ENCODE results near the gene XKR3. TPM values are rescaled to one million over a fixed set of nuclear protein-coding genes. Genes with fewer than 3 reads are reported as not detected.
"Not testable (repeated sequence)": the region's sequence is repeated elsewhere in the genome, so short reads cannot be mapped to it uniquely, and the experiment has no call there.

XKR3 gene
- total RNA-seq: not detected

- intact Hi-C loops (cut with DNase I): no loop called here
- WGBS: 43% methylated on average over 9 of the region's 9 CpGs
- H3K4me3 ChIP-seq: peak within 1 kb of the TSS in 2 of 4 donors; percentile 17 to 19
These were observed at the start of gene XKR3 for GRCh38 chr22:16824716-16825687. XKR3 (minus strand) TSS chr22:16825411; CDS start chr22:16808073, 17,338 bp downstream.

DNA sequence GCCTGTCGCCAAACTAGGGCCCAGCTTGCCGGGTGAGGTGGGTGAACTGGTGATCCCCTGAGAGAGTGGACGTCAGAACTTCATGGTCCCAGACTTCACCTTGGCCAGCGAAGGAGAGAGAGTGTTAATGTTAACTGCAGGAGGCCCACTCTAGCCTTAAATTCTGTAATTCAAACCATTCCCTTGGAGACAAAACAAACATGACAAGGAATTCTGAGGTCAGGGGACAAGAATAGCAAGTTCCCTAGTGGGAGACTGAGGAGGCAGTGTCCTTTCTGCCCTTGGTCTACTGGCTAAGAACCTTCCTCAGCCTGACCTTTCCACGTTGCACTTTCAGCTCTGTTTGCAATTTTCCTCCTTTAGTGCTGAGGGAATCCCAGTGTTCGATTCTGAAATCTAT lies 44.4 kb upstream of the XKR3 start:
- WGBS: 65% methylated on average over 4 of the region's 6 CpGs
- DNase-seq (ENCODE audit: extremely low spot score); H3K27ac ChIP-seq (replicated peaks in 1 of 4); H3K9me3 ChIP-seq; H3K36me3 ChIP-seq; intact Hi-C loops (cut with DNase I); H3K27me3 ChIP-seq; H3K4me3 ChIP-seq; H3K4me1 ChIP-seq: not testable (repeated sequence)

More at GRCh38 chr22:16824716-16825687, at the start of gene XKR3:
- H3K27ac ChIP-seq (replicated peaks in 1 of 4): no peak within 1 kb of the TSS
- TF ChIP-seq CTCF (IDR thresholded peaks at IDR 0.05) (no peak), POLR2A (IDR thresholded peaks at IDR 0.05; ENCODE audit: low read depth) (no peak), POLR2AphosphoS5 (IDR thresholded peaks at IDR 0.05) (no peak), EP300 (IDR thresholded peaks at IDR 0.05) (no peak)
- no peak for DNase-seq (ENCODE audit: extremely low spot score)
- no peaks in the 10 kb centered on the region for H3K36me3 ChIP-seq
- H3K9me3 ChIP-seq: no peaks in the 10 kb centered on the region
- no peaks in the 10 kb centered on the region for H3K27me3 ChIP-seq
- H3K4me1 ChIP-seq: peaks cover 0 to 3% (median 0%) of the 10 kb centered on the region in 4 donors

DNA sequence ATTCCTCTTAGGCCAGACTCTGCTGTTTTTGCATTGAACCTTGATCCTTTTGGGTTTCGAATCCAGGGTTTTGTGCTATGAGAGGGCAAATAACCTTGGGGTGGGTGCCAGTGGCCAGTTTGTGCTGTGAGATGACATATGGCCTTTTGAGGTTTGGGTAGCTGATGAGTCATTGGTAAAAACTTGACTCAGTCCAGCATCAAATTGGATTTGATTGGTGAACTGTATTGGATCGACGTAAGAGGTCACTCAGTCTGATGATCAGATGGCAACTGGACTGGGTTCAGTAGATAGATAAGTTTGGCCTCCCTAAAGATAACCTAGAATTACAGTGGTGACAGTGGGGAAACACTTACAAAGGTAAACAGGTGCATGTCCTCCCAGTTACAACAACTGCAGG lies 41.0 kb upstream of the XKR3 start:
- H3K4me1 ChIP-seq: peaks cover 0 to 4% (median 0%) of the 10 kb centered on the region in 4 donors

DNA sequence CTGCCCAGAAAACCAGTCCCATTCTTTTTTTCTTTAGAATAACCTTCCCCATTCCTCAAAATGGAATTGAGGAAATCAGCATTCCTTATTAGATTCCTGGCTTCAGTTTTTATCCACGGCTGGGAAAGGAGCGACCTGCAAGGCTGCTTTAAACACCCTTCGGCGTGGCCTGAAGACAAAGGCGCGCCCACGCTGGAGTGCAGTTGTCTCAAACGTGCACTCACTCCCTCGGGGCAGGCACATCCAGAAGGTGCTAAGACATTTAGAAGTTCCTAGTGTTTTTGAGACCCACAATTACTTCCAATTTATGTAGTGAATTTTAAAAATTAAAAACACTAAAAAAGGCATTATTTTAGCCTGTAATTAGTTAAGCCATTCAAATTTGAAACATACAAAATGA lies 31.6 kb upstream of the XKR3 start:
- DNase-seq (ENCODE audit: extremely low spot score); H3K27ac ChIP-seq (replicated peaks in 1 of 4); H3K36me3 ChIP-seq; H3K27me3 ChIP-seq; H3K4me3 ChIP-seq; H3K4me1 ChIP-seq; H3K9me3 ChIP-seq; intact Hi-C loops (cut with DNase I): not testable (repeated sequence)
- WGBS: 80% methylated on average over 9 of the region's 9 CpGs

More for the DNA sequence above, 41.0 kb upstream of the XKR3 start:
- peak; percentile 86 for DNase-seq (ENCODE audit: extremely low spot score)
- Histone ChIP-seq H3K36me3 (no peaks in the 10 kb centered on the region), H3K4me3 (no peak overlapping the region), H3K27ac (replicated peaks in 1 of 4) (no peak overlapping the region), H3K9me3 (no peaks in the 10 kb centered on the region), H3K27me3 (no peaks in the 10 kb centered on the region)
- 92% methylated on average over 3 of the region's 3 CpGs for WGBS
- intact Hi-C loops (cut with DNase I): no loop called here
- TF ChIP-seq EP300 (IDR thresholded peaks at IDR 0.05) (no peak), POLR2A (IDR thresholded peaks at IDR 0.05; ENCODE audit: low read depth) (no peak), POLR2AphosphoS5 (IDR thresholded peaks at IDR 0.05) (no peak), CTCF (IDR thresholded peaks at IDR 0.05) (no peak)

DNA sequence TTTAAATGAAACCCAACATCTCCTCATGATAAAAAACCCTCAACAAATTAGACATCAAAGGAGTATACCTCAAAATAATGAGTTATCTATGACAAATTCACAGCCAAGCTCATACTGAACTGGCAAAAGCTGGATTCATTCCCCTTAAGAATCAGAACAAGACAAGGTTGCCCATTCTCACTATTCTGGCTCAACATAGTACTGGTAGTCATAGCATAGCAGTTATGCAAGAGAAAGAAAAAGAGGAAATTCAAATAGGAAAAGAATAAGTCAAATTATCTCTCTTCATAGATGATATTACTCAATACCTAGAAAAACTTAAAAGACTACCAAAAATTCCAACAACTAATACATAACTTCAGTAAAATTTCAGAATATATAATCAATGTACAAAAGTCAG lies 29.4 kb upstream of the XKR3 start:
- DNase-seq (ENCODE audit: extremely low spot score): no peak
- Histone ChIP-seq H3K9me3 (no peaks in the 10 kb centered on the region), H3K4me3 (no peak overlapping the region), H3K4me1 (no peaks in the 10 kb centered on the region), H3K27ac (replicated peaks in 1 of 4) (no peak overlapping the region), H3K27me3 (no peaks in the 10 kb centered on the region), H3K36me3 (no peaks in the 10 kb centered on the region)
- TF ChIP-seq CTCF (IDR thresholded peaks at IDR 0.05) (no peak), POLR2AphosphoS5 (IDR thresholded peaks at IDR 0.05) (no peak), POLR2A (IDR thresholded peaks at IDR 0.05; ENCODE audit: low read depth) (no peak), EP300 (IDR thresholded peaks at IDR 0.05) (no peak)
- intact Hi-C loops (cut with DNase I): no loop called here

DNA sequence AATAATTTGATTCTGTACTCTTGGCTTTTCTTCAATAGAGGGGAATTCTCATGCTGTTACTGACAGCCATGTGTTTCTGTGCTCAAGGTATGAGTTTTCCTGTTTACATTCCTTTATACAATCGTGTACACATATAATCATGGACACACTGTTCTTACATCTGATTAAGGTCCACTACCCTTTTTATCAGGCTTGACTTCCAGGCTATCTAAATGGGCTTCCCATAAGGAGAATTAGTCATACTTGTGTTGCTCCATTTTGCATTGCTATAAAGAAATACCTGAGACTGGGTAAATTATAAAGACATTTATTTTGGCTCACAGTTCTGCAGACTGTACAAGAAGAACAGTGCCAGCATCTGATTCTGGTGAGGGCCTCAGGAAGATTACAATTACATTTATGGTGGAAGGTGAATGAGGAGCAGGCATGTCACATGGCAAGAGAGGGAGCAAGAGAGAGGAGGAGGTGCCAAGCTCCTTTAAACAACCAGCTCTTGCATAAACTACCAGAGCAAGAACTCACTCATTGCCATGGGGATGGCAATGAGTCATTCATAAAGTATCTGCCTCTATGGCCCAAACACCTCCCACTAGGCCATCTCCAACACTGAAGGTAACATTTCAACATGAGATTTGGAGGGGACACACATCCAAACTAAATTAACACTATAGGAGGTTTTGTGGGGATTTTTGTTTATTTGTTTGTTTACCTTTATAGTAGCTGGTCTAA lies 26.2 kb upstream of the XKR3 start:
- intact Hi-C loops (cut with DNase I); H3K27me3 ChIP-seq; H3K9me3 ChIP-seq; H3K36me3 ChIP-seq; DNase-seq (ENCODE audit: extremely low spot score); H3K4me1 ChIP-seq; H3K27ac ChIP-seq (replicated peaks in 1 of 4); H3K4me3 ChIP-seq: not testable (repeated sequence)
- WGBS: 67% methylated on average over 1 of the region's 1 CpG
